ENCODE data around the gene KCND3.

The KCND3 gene

DNA sequence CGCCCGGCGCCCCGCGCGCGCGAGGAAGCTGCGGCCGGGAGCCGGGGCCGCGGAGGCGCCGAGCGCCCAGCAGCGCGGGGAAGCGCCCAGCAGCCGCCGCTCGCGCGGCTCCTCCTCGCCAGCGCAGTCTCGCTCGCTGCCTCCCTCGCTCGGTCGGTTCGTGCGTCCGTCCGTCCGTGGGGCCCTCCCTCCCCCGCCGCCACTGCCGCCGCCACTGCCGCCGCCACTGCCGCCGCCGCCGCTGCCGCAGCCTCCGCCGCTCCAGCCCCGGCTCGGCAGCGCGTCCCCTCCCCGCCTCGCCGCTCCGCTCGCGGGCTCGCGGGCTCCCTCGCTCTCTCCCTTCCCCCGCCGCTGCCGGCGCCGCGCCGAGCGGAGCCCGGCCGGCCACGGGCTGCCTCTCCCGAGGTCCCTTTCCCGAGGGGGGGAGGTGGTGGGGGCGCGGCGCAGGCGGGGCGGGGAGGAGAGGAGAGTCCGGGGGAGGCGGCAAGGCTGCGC lies at the start of gene KCND3:
Gene KCND3, minus strand, starts transcription at position 138 of the 495 bp plus-strand sequence.
- no peak for DNase-seq (ENCODE audit: low read depth, low spot score)

DNA sequence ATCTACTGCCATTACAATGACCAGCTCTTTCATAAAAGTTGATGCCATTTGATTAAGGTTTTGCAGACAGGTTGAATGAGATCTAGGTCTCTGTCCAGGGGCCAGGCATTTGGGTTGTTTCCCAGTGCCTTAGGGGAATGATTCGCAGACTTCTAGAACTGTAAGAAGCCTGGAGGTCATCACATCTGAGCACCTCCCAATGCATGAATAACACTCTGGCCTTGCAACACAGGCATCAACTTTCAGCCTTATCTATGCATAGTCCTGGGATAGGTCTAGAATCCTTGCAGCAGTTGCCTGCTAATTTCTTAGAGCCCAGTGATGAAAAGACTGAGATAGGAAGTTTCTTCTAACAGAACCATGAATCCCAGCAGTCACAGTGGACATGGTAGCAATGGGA lies 44.8 kb upstream of the KCND3 start:
- DNase-seq (ENCODE audit: low read depth, low spot score), result no peak

DNA sequence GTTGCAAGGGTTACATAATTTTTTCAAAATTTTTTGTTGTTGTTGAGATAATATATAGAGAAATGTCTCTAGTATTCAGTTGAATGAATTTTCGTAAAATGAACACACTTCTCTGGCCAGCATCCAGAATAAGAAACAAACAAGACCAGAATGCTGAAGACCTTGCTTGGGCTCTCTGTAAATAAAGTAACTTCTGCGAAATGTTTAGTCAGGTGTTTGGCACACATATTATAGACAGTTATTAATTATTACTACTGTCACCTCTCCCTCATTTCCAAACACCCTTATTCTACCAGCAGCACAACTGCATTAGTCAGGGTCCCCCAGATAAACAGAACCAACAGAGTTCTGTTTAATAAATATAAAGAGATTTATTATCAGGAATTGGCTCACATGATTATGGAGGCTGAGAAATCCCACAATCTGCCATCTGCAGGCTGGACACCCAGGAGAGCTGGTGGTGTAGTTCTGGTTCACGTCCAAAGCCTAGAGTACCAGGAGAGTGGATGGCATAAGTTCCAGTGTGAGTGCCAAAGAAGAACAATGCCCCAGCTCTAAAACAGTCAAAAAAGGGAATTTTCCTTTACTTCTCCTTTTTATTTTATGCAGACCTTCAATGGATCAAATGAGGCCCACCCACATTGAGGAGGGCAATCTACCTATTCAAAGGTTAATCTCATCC lies 44.1 kb upstream of the KCND3 start:
- no peak for DNase-seq (ENCODE audit: low read depth, low spot score)

DNA sequence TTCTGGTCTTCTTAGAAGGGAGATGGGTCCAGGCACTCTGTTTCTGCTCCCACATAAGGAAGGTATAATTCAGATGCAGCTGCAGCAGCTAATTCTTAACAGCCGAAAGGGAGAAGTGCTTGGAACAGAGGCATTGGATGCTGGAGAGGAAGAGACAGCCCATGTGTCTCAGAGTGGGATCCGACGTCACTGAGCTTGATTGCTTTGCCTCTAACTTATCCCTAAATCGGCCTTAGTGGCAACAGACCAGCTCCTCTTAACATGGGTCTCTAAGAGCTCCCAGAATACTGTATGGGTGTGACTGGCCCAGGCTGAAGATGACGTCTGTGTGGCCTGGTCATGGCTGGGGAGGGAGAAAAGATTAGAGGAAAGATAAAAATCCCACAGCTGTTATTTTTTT lies 40.7 kb upstream of the KCND3 start:
- no peak for DNase-seq (ENCODE audit: low read depth, low spot score)

DNA sequence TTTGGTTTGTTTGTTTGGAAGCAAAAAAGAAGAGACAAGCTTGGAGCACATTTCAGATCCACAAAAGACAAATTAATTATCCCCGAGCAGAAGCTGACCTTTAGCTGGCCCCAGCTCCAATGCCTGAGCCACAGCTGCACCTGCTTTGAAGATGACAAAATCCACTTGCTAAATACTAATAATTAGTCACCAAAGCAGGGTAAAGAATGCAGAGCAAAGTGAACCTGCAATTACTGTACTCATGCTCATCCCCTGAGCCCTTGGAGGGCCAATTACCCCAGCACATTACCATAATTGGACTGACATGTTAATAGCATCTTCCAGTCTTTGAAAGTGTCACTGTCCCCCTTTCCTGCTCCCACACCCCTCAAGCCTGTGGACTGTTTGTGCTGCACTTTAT lies 38.2 kb upstream of the KCND3 start:
- DNase-seq (ENCODE audit: low read depth, low spot score), result no peak

DNA sequence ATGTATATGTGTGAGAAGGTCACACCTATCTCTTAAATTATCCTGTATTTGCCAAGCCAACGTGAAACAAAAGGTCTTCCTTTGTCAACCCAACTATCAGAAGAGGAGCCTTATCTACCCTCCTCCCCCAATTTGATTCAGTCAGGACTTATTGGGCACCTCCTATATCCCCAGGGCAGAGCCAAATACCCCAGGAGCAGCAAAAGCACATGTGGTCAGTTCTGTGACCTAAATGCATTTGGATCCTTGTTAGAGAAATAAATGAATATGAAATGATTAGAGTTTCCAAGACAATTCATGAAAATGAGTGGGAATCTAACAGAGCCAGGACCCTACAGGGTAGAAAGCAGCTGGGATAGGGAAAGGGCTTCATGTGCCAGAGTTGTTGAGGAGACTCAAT lies 37.0 kb upstream of the KCND3 start:
- no peak for DNase-seq (ENCODE audit: low read depth, low spot score)

- no peak for DNase-seq (ENCODE audit: low read depth, low spot score)
Measured at GRCh38 chr1:112026016-112026415, 36.5 kb upstream of the KCND3 start.

DNA sequence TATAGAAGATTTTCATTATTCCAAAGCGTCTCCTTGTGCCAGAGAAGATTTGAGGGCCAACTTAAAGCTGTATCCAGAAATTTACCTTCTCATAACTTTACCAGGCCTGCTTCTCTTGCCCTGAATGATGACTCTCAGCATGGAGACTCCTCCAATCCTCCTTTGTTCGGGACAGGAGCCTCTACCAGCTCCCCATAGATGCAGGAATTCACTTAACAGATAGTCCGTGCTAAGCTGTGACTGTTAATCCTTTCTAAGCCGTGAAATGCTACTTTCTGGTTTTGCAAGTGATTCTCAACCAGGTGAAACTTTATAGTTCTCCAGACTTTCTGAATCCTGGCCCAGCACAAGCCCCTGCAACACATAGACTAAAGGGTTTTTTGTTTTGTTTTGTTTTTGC lies 31.8 kb upstream of the KCND3 start:
- DNase-seq (ENCODE audit: low read depth, low spot score), result no peak

GRCh38 chr1:112017183-112017582 lies 27.7 kb upstream of the KCND3 start:
- no peak for DNase-seq (ENCODE audit: low read depth, low spot score)

GRCh38 chr1:112012823-112013222 lies 23.4 kb upstream of the KCND3 start:
- no peak for DNase-seq (ENCODE audit: low read depth, low spot score)

DNA sequence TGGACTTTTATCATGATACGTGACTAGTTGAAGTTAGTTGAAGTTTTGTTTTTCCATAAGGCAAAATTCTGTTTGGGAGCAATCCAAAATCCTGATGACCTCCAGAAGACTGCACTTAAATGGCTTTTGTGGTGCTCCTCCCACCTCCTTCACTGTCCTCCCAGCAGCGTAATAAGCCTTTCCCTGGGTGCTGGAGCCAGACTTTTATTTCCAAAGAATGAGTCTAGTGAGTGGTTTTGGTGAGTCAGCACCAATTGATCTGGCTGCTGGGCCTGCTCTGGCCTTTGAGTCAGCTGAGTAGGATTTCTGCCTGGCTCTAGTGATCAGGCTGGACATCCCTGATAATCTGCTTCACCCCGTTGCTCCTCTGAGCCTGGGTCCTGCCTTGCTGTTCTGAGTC lies 21.7 kb upstream of the KCND3 start:
- no peak for DNase-seq (ENCODE audit: low read depth, low spot score)

DNA sequence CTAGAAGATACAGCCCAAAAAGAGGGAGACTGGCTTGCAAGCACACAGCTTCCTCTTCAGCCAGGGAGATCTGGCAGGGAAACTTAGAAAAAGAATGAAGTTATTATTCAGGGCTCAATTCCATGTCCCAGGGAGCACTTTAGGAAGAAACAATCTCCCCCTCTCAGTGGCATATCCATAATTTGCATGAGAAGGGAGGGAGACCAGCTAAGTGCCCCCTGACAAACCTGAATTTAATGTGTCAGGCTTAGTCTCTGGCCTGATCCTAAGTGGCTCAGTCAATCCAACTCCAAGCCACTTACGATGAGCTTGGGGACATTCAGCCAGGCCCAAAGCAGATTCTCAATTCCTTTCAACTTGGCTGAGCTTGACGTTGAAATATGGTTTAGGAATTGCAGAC lies 17.7 kb upstream of the KCND3 start:
- DNase-seq (ENCODE audit: low read depth, low spot score), result no peak

DNA sequence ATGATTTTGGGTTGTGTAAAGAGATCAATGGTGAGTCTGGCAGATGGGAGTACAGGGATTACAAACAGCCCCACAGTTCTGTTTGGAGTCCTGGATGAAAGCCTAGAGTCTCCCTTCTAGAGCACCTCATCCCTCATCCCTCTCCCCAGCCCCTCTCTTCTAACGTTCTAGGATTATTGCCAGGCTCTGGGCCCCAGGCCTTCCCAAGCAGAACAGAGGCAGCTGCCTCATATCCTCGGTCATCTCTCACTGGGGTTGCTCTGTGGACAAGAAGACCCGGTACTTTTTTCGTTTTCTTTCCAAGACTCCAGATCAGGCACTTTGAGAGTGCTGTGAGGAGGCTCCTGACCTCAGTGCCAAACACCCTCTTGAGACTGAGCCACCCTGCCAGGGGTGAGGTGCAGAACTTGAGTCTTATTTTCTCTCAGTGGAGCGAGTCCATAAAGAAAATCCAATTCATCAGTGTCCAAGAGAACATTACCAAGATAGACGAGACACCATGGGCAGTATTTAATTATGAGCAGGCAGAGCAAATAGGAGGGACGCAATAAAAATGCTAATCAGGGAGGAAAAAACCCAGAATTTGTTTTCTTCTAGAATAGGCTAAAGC lies 17.1 kb upstream of the KCND3 start:
- no peak for DNase-seq (ENCODE audit: low read depth, low spot score)

- DNase-seq (ENCODE audit: low read depth, low spot score), result no peak
Measured at GRCh38 chr1:112004076-112004475, 14.6 kb upstream of the KCND3 start.

GRCh38 chr1:112002514-112002913 lies 13.0 kb upstream of the KCND3 start:
- DNase-seq (ENCODE audit: low read depth, low spot score), result no peak

GRCh38 chr1:112001436-112001835 lies 12.0 kb upstream of the KCND3 start:
- no peak for DNase-seq (ENCODE audit: low read depth, low spot score)

GRCh38 chr1:112000048-112000447 lies 10.6 kb upstream of the KCND3 start:
- DNase-seq (ENCODE audit: low read depth, low spot score), result no peak

GRCh38 chr1:111998332-111998731 lies 8.9 kb upstream of the KCND3 start:
- no peak for DNase-seq (ENCODE audit: low read depth, low spot score)

DNA sequence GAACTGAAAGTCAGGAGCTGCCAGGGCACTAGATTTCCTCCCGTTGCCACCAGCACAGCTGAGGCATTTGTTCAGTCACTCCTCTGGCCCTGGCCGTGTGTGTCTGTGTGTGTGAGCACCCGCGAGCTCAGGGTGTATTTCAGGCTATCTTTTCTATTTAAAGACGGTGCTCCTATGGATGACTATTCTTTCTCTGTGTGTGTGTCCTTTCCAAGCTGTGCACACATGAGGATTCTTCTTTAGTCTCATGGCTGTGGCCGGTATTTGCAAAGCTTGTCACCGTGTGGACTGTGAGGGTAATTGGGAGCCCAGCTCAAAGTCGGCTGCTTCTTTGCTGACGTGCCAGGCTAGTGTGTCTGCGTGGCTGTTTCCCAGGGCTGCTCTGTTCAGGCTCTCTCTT lies 3.0 kb upstream of the KCND3 start:
- DNase-seq (ENCODE audit: low read depth, low spot score), result no peak

GRCh38 chr1:111990878-111991718 lies 1.6 kb upstream of the KCND3 start:
- DNase-seq (ENCODE audit: low read depth, low spot score), result no peak

- DNase-seq (ENCODE audit: low read depth, low spot score), result no peak
Measured at GRCh38 chr1:111990026-111990877, 784 bp upstream of the KCND3 start.

Measured in smooth muscle cell of the brain vasculature (primary cell).